Type B pancreatic cell (in vitro differentiated cells): ENCODE data around the gene ARHGEF6. TPM values are rescaled to one million over a fixed set of nuclear protein-coding genes. Genes with fewer than 3 reads are reported as not detected.
"Not testable (repeated sequence)": the region's sequence is repeated elsewhere in the genome, so short reads cannot be mapped to it uniquely, and the experiment has no call there.

Experiments
- DNase-seq: peaks from one replicate; pipeline ENCODE4 v3.0.0; 2021; ENCODE audit warnings: mixed read lengths; ENCODE audit not compliant: unreplicated experiment; ENCODE audit errors: extremely low spot score
- H3K27ac Mint-ChIP-seq: 2 replicates; pipeline ENCODE4 v1.8.0; 2021; ENCODE audit warnings: mild to moderate bottlenecking, mixed read lengths
- H3K27me3 Mint-ChIP-seq: 2 replicates; pipeline ENCODE4 v1.8.0; 2021; ENCODE audit warnings: mixed read lengths
- H3K36me3 Mint-ChIP-seq: 2 replicates; pipeline ENCODE4 v1.8.0; 2021; ENCODE audit warnings: mixed read lengths
- H3K4me1 Mint-ChIP-seq: one replicate; pipeline ENCODE4 v1.8.0; 2021; ENCODE audit warnings: mixed read lengths; ENCODE audit not compliant: unreplicated experiment
- H3K4me3 Mint-ChIP-seq: 2 replicates; pipeline ENCODE4 v1.8.0; 2021; ENCODE audit warnings: mild to moderate bottlenecking, mixed read lengths
- H3K9me3 Mint-ChIP-seq: 2 replicates; pipeline ENCODE4 v1.8.0; 2021; ENCODE audit warnings: mixed read lengths
- total RNA-seq: library from RNA; stranded (reverse); gene quantifications from 2 replicates; pipeline ENCODE4 v1.2.1, GENCODE V29; 2021; ENCODE audit warnings: low replicate concordance
- TF ChIP-seq, protein P1 (sequence below): fragments of 200-600 bp; sonication (generic); conservative IDR thresholded peaks from 2 replicates; pipeline ENCODE4 v1.5.0; 2021; ENCODE audit warnings: antibody characterized with exemption, mild to moderate bottlenecking

The ARHGEF6 gene
- total RNA-seq, 1 donor from 2014 or later: 3.8 TPM

DNA sequence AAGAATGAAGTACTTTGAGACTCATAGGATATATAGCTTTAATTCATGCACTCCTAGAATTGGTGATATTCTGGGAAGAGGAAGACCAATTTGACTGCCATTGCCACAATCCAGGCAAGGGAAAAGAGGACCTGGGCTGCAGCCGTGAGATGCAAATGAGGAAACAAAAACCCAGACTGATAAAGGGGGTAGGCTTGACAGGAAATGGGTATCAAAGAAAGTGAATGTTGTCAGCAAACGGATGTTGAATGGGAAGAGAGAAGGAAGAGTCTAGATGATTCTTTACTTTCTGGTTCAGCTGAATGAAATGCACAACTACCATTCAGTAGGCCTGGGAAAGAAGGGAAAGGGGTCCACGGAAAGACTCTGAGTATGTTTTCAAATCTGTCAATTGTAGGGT is 17.1 kb upstream of the ARHGEF6 start:
- Mint-ChIP-seq H3K9me3 (peaks cover 12% of the 10 kb centered on the region), H3K4me3 (no peak overlapping the region), H3K4me1 (no peaks in the 10 kb centered on the region), H3K27me3 (no peaks in the 10 kb centered on the region), H3K27ac (no peak overlapping the region), H3K36me3 (no peaks in the 10 kb centered on the region)
- TF ChIP-seq, protein P1, sequence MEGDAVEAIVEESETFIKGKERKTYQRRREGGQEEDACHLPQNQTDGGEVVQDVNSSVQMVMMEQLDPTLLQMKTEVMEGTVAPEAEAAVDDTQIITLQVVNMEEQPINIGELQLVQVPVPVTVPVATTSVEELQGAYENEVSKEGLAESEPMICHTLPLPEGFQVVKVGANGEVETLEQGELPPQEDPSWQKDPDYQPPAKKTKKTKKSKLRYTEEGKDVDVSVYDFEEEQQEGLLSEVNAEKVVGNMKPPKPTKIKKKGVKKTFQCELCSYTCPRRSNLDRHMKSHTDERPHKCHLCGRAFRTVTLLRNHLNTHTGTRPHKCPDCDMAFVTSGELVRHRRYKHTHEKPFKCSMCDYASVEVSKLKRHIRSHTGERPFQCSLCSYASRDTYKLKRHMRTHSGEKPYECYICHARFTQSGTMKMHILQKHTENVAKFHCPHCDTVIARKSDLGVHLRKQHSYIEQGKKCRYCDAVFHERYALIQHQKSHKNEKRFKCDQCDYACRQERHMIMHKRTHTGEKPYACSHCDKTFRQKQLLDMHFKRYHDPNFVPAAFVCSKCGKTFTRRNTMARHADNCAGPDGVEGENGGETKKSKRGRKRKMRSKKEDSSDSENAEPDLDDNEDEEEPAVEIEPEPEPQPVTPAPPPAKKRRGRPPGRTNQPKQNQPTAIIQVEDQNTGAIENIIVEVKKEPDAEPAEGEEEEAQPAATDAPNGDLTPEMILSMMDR: no peak
- no peak for DNase-seq

DNA sequence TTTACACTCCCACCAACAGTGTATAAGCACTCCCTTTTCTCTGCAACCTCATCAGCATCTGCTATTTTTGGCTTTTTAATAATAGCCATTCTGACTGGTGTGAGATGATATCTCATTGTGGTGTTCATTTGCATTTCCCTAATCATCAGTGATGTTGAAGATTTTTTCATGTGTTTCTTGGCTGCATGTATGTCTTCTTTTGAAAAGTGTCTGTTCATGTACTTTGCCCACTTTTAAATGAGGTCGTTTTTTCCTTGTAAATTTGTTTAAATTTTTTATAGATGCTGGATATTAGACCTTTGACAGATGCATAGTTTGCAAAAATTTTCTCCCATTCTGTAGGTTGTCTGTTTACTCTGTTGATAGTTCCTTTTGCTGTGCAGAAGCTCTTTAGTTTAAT is 14.4 kb upstream of the ARHGEF6 start:
- H3K9me3 Mint-ChIP-seq: peaks cover 12% of the 10 kb centered on the region
- not testable (repeated sequence) for DNase-seq, H3K27ac Mint-ChIP-seq, H3K4me3 Mint-ChIP-seq, H3K27me3 Mint-ChIP-seq, H3K4me1 Mint-ChIP-seq, H3K36me3 Mint-ChIP-seq

DNA sequence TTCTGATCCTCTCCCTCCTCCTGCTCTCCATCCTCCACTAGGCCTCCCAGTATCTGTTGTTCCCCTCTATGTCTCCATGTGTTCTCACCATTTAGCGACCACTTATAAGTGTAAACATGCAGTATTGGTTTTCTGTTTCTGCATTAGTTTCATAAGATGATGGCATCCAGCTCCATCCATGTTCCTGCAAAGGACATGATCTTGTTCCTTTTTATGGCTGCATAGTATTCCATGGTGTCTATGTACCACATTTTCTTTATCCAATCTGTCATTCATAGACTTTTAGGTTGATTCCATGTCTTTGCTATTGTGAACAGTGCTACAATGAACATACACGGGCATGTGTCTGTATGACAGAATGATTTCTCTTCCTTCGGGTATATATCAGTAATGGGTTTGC is 13.9 kb upstream of the ARHGEF6 start:
- DNase-seq, H3K27me3 Mint-ChIP-seq, H3K4me1 Mint-ChIP-seq, H3K36me3 Mint-ChIP-seq, H3K27ac Mint-ChIP-seq, H3K4me3 Mint-ChIP-seq: not testable (repeated sequence)
- peaks cover 12% of the 10 kb centered on the region for H3K9me3 Mint-ChIP-seq

DNA sequence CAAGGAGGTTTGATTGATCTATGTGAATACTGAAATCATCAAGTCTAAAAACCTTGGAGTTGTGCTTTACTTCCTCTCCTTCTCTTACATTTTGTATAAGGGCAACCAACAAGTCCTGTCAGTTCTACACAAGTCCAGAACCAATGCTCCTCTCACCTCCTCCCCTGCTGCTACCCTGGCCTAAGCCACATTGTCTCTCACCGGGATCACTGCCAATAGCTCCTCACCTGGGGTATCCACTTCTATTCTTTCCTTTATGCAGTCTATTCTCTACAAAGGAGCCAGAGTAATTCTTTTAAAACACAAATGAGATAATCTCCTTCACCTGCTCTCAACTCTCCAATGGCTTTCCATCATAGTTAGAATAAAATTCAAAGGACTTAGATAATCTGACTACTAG is 13.3 kb upstream of the ARHGEF6 start:
- no peaks in the 10 kb centered on the region for H3K4me1 Mint-ChIP-seq
- no peaks in the 10 kb centered on the region for H3K36me3 Mint-ChIP-seq
- no peak overlapping the region for H3K27ac Mint-ChIP-seq
- TF ChIP-seq, protein P1: no peak
- peaks cover 12% of the 10 kb centered on the region for H3K9me3 Mint-ChIP-seq
- H3K27me3 Mint-ChIP-seq: no peaks in the 10 kb centered on the region
- H3K4me3 Mint-ChIP-seq: no peak overlapping the region
- DNase-seq: no peak

DNA sequence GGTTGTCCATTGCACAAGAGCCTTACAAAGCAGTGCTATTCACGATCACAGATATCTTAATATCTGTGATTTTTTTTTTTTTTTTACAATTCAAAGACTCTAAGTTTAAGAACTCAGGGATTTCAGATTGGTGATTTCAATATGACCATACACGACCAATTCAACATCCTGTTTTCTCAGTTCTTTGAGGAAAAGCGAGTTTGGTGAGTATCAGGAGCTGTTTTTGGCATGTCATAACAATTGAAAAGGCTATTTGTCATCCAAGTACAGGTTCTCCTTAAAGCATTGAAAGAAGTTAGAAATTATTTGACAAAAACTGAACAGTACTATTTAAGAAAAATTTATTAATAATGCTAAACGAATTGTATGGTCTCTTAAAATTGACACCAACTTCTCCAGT is 9.1 kb upstream of the ARHGEF6 start:
- TF ChIP-seq, protein P1: no peak
- H3K27ac Mint-ChIP-seq: no peak overlapping the region
- H3K27me3 Mint-ChIP-seq: no peaks in the 10 kb centered on the region
- no peak for DNase-seq
- H3K4me3 Mint-ChIP-seq: no peak overlapping the region
- no peaks in the 10 kb centered on the region for H3K36me3 Mint-ChIP-seq
- H3K9me3 Mint-ChIP-seq: peaks cover 9% of the 10 kb centered on the region
- no peaks in the 10 kb centered on the region for H3K4me1 Mint-ChIP-seq

DNA sequence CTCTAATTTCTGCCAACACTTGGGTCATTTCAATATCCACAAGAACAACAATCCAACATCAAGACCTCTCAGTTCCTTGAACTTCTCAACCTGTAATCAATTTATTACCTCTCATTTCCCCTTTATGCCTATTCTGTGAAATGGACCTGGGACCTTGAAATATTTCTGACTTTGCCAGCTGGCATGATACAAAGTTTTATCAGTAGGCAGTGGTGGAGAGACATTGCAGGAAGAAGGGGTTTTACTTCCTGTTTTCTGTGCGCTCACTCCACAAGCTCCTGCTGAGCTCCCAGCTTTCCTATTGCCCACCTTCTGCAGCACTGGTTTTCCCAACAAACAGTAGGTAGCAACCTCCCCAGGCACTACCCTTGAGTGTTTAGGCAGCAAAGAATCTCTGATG is 3.5 kb upstream of the ARHGEF6 start:
- Mint-ChIP-seq H3K36me3 (no peaks in the 10 kb centered on the region), H3K4me3 (no peak overlapping the region), H3K27me3 (no peaks in the 10 kb centered on the region), H3K4me1 (no peaks in the 10 kb centered on the region), H3K9me3 (no peaks in the 10 kb centered on the region), H3K27ac (no peak overlapping the region)
- no peak for DNase-seq
- TF ChIP-seq, protein P1: no peak

DNA sequence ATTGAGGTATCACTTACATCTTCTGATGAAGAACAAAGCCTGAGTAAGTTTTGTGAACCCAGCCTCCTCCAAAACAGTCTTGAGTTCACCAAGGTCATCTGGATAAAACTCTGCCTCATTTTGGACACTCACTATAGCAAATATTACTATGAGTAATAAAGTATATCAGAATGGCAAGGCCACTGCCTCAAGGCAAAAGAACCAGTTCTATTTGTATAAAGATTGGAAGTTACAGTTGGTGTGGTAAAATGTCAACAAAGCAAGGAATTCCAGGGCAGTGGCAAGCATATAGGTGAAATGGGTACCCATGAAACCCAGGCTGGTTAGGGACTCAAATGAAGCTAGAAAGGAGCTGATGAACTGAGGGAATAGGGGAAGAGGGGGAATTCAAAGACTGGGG is 2.4 kb upstream of the ARHGEF6 start:
- H3K36me3 Mint-ChIP-seq: no peaks in the 10 kb centered on the region
- H3K27me3 Mint-ChIP-seq: no peaks in the 10 kb centered on the region
- H3K27ac Mint-ChIP-seq: no peak overlapping the region
- H3K4me1 Mint-ChIP-seq: no peaks in the 10 kb centered on the region
- no peaks in the 10 kb centered on the region for H3K9me3 Mint-ChIP-seq
- DNase-seq: no peak
- no peak overlapping the region for H3K4me3 Mint-ChIP-seq
- TF ChIP-seq, protein P1: no peak
